Upper lobe of left lung (tissue), 6 donors: ENCODE results near the gene MDN1. TPM values are rescaled to one million over a fixed set of nuclear protein-coding genes. Genes with fewer than 3 reads are reported as not detected.

Source experiments
- ATAC-seq, 2 donors: fragments of 200-7000 bp; cut with Tn5 transposase; one replicate each; pipeline ENCODE4 v1.9.1; 2022; ENCODE audit warnings: mild to moderate bottlenecking in 2 of 2, moderate library complexity in 2 of 2; ENCODE audit not compliant: low FRiP score in 2 of 2
- DNase-seq, 2 donors: peaks; one replicate each; pipeline ENCODE4 v3.0.0-alpha.2; 2019 to 2020
- H3K27ac ChIP-seq, 4 donors: fragments of 200-600 bp; sonication (generic); one replicate each; pipeline ENCODE4 v1.5.1; 2016 to 2019
- H3K27me3 ChIP-seq, 4 donors: fragments of 200-600 bp; sonication (generic); one replicate each; pipeline ENCODE4 v1.5.1; 2017 to 2019
- H3K36me3 ChIP-seq, 4 donors: fragments of 200-600 bp; sonication (generic); one replicate each; pipeline ENCODE4 v1.5.1; 2016 to 2019
- H3K4me1 ChIP-seq, 4 donors: fragments of 200-600 bp; sonication (generic); one replicate each; pipeline ENCODE4 v1.5.1; 2018 to 2019
- H3K4me3 ChIP-seq, 4 donors: fragments of 200-600 bp; sonication (generic); one replicate each; pipeline ENCODE4 v1.5.1; 2017 to 2019; ENCODE audit warnings: mild to moderate bottlenecking in 2 of 4, moderate library complexity in 1 of 4
- H3K9me3 ChIP-seq, 4 donors: fragments of 200-600 bp; sonication (generic); one replicate each; pipeline ENCODE4 v1.5.1; 2018 to 2019
- CTCF ChIP-seq, 6 experiments: fragments of 450-650 bp in 4 of 6; fragments of 200-600 bp in 2 of 6; sonication (generic) in 2 of 6; IDR thresholded peaks; one replicate each; pipeline ENCODE4 v1.5.1; 2016 to 2019; ENCODE audit warnings: antibody characterized with exemption in 6 of 6
- EP300 ChIP-seq, 4 donors: sonication (generic); formaldehyde crosslinking; IDR thresholded peaks; one replicate each; pipeline ENCODE4 v1.5.1; 2017; ENCODE audit warnings: antibody characterized with exemption in 4 of 4, control low read depth in 2 of 4
- POLR2A ChIP-seq, 4 donors: fragments of 450-650 bp; IDR thresholded peaks; one replicate each; pipeline ENCODE4 v1.5.1; 2016 to 2017; ENCODE audit warnings: antibody characterized with exemption in 4 of 4, mild to moderate bottlenecking in 2 of 4
- POLR2AphosphoS5 ChIP-seq, 2 donors: sonication (generic); formaldehyde crosslinking; IDR thresholded peaks; one replicate each; pipeline ENCODE4 v1.5.1; 2017; ENCODE audit warnings: antibody characterized with exemption in 2 of 2
- WGBS, 2 donors: methylation state at CpG; one replicate each; pipeline ENCODE4 v1.1.5; 2017 to 2018; 5-methylcytosine and 5-hydroxymethylcytosine counted together
- small RNA-seq, 4 donors: library from RNA; depleted of rRNA; stranded (forward); fragments of <200 nt; gene quantifications; one replicate each; pipeline ENCODE3, GENCODE V24; 2016
- total RNA-seq, 6 donors: library from RNA; depleted of rRNA in 4 of 6; stranded (reverse); fragments of >200 nt in 4 of 6; gene quantifications; one replicate each; pipeline versions ENCODE4 v1.1.0 to v1.2.1, GENCODE V29; 2016 to 2021
- donor health status: DM: no; HTN: no; CAD: no; lungs with moderate emphysema.
- donor health status: DM: no; HTN: yes; CAD: no; lungs with severe emphysema.

The MDN1 gene
- total RNA-seq, 6 donors from 2014 or later = 23.4 to 44.1 (median 29.6) TPM

DNA sequence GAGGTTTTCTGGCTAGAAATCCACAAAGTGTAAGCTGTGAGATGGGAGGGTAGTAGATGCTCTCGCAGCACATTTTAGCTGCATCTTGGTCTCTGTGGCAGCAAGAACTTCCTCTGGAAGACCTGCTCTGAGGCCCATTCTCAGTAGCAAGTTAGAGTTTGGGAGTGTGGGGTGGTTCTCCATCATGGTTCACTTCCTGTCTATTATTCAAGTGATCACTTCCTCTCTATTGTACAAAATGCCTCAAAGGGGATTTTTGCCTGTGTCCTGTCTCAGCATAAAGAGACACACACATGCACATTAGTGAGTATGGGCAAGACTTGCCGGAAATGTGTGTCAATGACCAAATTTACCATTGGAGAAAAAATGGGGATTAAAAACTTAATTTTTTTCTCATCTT is 223.5 kb downstream of the MDN1 start:
- no peaks in the 10 kb centered on the region for H3K4me1 ChIP-seq
- TF ChIP-seq POLR2A (IDR thresholded peaks at IDR 0.05) (no peak), CTCF (IDR thresholded peaks at IDR 0.05) (no peak), EP300 (IDR thresholded peaks at IDR 0.05) (no peak), POLR2AphosphoS5 (IDR thresholded peaks at IDR 0.05) (no peak)
- DNase-seq (no peak), ATAC-seq (no peak)
- 82 to 87% methylated on average over 2 of the region's 2 CpGs for WGBS, 2 donors
- no peaks in the 10 kb centered on the region for H3K36me3 ChIP-seq
- no peak overlapping the region for H3K27ac ChIP-seq
- no peak overlapping the region for H3K4me3 ChIP-seq
- no peaks in the 10 kb centered on the region for H3K27me3 ChIP-seq
- no peaks in the 10 kb centered on the region for H3K9me3 ChIP-seq

Small RNA genes lying within 50 kb of the gene (small RNA-seq; reads per million reads assigned to genes)
- gene DNAJC19P6 (0 reads per million in 4 donors), gene RF00019 (0 reads per million in 4 donors)

Other genes with a start within 250 kb of the MDN1 start
- gene LYRM2, start 181.0 kb downstream of the MDN1 start, total RNA-seq = 10 to 100 TPM in 4 of 6 donors, 1 to 10 TPM in 2; 7.3 to 32.4 (median 22.2) TPM
- 10 to 100 TPM in 4 of 6 donors, 1 to 10 TPM in 2; 9.6 to 26.5 (median 13.3) TPM for gene CASP8AP2, start 10.1 kb upstream of the MDN1 start, total RNA-seq
- gene GJA10, start 74.7 kb upstream of the MDN1 start, total RNA-seq = not detected